Measurements from ENCODE around the gene KNDC1.

Gene KNDC1

GRCh38 chr10:133179128-133179520, 19.1 kb downstream of the KNDC1 start:
- no peak for FAIRE-seq

DNA sequence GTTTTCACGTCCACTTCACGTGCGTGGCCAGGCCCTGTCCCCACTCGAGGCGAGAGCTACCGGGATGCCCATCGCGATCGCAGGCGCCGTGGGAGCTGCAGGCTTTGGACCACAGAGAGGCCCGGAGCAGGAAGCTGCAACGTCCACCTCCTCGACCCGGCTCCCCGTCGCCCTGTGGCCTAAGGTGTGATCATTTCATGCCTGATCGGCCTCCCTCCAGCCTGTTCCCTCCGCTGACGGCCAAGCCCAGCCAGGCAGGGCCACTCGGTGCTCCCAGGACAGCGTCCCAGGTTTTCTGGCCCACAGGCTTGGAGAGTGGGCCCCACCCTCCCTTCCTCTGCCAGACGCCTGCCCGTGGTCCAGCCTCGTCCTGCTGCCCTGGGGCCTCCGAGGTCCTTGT, 19.6 kb downstream of the KNDC1 start:
- no peak for FAIRE-seq

DNA sequence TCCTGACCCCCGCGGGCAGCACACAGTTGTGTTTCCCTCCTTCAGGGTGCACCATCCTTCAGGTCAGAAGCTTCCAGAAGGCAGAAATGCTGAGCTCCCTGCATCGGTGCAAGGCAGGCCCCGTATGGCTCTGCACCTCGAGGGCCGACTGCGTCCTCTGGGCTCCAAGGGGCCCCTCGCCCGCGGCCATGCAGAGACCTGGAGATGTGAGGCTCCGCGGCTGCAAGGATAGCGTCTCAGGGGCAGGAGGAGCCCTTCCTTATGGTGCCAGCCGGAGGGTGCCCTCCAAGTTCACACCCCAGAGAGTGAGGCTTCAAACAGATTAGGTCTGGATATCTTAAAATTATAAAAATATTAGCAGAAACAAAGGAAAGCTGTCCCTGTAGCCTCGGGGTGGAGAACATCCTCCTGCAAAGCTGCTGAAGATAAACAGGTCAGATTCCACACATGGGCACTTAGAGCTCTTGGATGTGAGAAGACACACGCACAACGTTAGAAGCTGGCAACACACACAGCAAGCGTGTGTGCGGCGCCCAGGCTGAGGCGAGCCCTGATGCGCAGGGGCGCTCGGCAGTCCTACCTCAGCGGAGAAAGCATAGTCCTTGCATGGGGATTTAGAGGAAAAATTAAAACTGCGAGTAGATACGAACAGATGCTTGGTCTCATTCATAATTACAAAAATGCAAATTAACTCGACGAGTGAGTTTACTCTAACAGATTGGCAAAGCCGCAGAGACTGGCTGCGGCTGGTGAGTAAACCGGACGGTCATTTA, 20.4 kb downstream of the KNDC1 start:
- FAIRE-seq = no peak

- FAIRE-seq = no peak
Observed at GRCh38 chr10:133180965-133181639, 21.1 kb downstream of the KNDC1 start.

DNA sequence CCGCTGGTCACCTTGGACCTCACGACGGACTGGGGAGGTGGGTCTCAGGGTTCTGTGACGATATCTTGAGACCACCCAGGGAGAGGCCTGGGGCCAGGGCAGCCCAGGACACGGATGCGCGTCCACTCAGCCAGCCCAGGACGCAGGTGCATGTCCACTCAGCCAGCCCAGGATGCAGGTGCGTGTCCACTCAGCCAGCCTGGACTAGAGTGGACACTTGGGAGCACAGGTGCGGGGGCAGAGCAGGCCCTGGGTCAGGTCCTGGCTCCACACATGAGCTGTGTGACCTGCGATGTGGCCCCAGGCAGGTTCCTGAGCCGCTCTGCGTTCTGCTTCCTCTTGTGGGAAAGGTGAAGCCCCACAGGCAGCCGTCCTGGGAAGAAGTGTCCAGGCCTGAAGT, 22.2 kb downstream of the KNDC1 start:
- no peak for FAIRE-seq

GRCh38 chr10:133182791-133183645, 23.0 kb downstream of the KNDC1 start:
- FAIRE-seq = no peak

DNA sequence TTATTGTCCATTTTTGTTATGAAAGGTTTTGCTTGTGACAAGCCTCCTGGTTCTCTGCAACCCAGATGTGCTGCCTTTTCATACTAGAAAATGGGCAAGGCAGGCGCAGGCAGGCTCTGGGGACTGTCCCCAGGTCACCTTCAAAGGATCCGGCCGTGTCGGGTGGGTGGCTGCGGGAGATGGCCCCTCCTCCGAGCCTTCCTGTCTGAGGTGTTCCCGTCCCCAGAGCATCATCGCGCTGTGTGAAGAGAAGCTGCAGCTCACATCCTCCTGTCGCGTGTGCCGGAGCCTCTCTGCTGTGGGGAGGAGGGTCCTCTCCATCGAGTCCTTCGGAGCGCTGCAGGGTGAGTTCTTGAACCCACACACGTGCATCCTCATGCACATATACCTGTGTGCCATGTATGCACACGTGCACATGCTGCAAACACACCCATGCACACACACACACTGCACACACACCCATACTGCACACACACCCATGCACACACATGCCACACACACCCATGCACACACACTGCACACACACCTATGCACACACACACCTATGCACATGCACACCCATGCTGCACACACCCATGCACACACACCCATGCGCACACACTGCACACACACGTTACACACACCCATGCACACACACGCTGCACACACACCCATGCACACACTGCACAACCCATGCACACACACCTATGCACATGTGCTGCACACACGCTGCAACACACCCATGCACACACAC, 23.8 kb downstream of the KNDC1 start:
- FAIRE-seq = no peak

DNA sequence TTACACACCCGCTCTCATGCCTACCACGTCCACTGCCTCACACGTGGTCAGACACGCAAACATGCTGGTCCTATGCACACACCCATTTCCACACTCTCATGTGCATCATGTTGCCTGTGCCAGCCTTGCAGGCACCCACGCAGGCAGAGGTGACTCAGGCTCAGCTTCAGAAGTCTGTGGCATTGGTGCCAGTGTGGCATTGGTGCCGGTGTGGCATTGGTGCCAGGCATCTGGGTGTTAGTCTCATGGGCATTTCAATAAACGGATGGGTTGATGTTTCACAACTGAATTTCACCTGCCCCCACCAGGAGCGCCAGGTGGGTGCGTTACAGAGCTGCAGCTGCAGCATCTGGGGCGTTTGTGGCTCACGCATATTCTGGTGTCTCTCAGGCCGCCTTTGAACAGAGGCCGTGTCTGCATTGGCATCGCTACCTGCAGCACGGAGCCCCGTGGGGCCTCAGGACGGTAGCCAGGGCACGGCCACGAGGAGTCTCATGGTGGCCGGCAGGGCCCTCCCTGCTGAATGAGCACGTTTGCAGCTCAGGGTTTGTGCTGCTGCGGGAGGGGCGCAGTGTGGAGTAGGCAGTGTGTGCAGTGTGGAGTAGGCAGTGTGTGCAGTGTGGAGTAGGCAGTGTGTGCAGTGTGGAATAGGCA, 24.7 kb downstream of the KNDC1 start:
- no peak for FAIRE-seq

DNA sequence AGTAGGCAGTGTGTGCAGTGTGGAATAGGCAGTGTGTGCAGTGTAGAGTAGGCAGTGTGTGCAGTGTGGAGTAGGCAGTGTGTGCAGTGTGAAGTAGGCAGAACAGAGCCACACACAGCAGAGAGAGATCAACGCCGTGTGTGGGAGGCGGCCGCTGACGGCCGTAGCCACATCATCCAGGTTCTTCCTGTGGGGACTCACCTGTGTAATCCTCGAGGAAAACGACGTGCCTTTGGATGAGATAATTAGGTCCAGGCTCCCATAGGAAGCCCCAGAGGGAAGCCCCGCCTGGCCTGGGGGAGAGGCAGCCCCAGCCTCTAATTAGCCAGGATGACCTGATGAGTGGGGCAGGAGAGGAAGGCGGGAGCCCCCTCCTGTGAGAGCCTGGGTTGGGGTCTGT, 25.4 kb downstream of the KNDC1 start:
- no peak for FAIRE-seq

- FAIRE-seq = no peak
Observed at GRCh38 chr10:133185916-133186315, 25.9 kb downstream of the KNDC1 start.

GRCh38 chr10:133186416-133187090, 26.5 kb downstream of the KNDC1 start:
- FAIRE-seq = no peak

DNA sequence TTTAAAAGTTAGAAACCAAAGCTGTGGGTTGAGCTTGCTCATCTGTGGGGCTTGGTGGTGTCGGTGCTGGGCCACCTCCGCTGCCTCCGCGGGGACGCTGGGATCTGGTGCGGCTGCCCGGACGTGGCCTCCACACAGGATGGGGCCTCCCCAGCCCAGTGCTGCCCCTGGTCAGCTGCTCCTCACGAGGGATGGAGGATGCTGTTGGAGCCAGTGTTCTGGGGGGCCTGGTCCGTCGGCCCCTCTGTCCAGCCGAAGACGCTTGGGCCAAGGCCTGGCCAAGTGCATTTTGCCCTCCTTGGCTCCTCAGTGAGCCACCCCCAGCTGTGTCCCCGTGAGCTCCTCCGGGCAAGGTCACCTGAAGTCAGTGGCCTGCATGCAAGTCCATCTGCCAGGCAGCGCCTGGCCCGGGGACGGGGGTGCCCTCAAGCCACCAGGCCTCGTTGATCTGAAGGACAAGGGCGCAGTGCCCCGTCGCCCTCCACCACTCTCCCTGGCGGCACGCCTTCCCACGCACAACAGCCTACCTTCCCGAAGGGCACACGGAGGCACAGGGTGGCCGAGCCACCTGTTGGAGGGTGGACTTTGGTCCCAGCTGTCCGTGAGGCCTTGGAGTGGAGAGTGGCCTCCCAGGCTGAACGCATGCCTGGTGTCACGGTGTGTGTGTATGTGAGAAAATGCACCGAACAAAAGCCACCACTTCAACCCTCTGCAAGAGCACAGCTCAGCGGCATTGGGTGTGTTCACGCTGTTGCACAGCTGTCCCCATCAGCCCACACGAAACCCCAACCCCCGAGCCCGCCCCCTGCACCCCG, 27.3 kb downstream of the KNDC1 start:
- FAIRE-seq = no peak

GRCh38 chr10:133187906-133188681, 28.1 kb downstream of the KNDC1 start:
- no peak for FAIRE-seq

DNA sequence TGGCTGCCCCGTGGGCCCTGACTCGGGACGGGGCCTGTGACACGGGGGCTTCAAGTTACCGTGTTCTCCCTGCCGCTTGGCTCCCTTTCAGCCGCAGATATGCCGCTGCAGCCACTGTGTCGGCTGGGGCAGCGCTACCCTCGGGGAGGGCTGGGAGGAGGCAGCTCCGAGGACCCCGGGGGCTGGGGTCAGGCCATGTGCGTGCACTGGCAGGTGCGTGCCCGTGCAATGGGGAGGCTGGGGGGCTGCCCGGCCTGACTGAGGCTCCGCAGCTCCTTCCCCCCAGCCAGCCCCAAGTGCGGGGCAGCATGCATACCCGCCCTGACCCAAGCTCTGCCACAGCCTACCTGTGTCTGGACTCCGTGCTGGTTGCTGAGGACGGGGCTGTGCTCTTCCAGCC, 29.2 kb downstream of the KNDC1 start:
- no peak for FAIRE-seq

- no peak for FAIRE-seq
Observed at GRCh38 chr10:133189726-133190125, 29.7 kb downstream of the KNDC1 start.

- FAIRE-seq = no peak
Observed at GRCh38 chr10:133190225-133190624, 30.2 kb downstream of the KNDC1 start.

GRCh38 chr10:133191651-133192050, 31.6 kb downstream of the KNDC1 start:
- FAIRE-seq = no peak

DNA sequence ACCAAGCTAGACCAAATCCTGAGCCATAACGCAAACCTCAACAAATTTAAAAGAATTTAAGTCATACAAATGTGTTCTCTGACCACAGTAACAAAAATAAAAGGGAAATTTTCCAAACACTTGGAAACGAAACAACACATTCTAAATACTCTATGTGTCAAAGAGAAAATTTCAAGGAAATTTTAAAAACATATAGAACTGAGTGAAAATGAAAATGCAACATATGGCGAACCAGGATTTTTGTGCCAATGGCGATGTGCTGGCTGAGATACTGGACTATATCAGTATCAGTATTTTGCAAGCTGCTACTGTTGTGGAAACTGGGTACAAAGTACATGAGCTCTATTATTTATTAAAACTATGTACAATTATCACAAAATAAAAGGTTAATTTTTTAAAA, 34.1 kb downstream of the KNDC1 start:
- FAIRE-seq = no peak

DNA sequence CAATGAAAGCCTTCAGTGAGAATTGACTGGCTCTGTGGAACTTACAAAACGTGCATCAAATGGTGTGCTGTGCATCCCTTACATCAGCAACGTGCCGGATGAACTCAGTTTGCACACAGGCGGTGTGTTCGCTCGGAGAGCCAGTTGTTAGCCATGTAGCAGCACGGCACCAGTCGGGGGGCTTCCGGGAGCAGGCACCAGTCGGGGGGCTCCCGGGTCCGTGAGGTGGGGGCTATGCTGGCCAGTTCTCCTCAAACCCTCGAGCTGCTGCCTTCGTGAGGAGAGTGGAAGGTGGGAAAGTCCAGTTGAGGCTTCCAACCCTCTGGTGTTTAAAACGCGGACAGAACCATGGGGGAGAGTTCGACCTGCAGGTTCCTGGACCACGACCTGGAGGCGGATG, 35.1 kb downstream of the KNDC1 start:
- no peak for FAIRE-seq

DNA sequence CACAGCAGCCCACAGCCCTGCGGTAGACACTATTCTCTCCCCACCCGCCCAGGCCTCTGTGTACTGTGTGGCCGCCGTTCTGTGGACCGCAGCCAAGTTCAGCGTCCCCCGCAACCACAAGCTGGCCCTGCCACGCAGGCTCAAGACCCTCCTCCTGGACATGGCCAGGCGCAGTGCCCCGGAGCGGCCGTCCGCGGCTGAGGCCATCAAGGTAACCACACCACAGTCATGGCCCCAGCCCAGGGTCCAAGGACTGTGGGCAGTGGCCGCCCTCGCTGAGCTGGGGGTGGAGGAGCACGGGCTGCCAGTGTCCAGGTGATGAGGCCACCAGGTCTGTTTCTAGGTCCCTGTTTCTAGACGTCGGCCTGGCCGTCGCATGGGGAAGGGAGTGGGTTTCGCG, 35.6 kb downstream of the KNDC1 start:
- FAIRE-seq = no peak
